C4-2B (cell line): ENCODE data around the gene FXYD5.

Experiments used
- CTCF ChIP-seq: fragments of 450-650 bp; conservative IDR thresholded peaks from 2 replicates; pipeline ENCODE4 v1.5.1; 2017; ENCODE audit warnings: mild to moderate bottlenecking
- ZFX ChIP-seq: fragments of 450-650 bp; IDR thresholded peaks from 2 replicates; pipeline ENCODE4 v1.6.1; 2017

GRCh38 chr19:35133826-35134225 lies 20.7 kb upstream of the FXYD5 start:
- no peak for TF ChIP-seq CTCF
- no peak for TF ChIP-seq ZFX
